Esophagus squamous epithelium (tissue), 4 donors: ENCODE data around the gene SPSB4.

ENCODE experiments used
- CTCF ChIP-seq, 6 experiments: fragments of 450-650 bp in 4 of 6; fragments of 200-600 bp in 2 of 6; sonication (generic) in 2 of 6; IDR thresholded peaks; one replicate each; pipeline ENCODE4 v1.5.1; 2016 to 2019; ENCODE audit warnings: antibody characterized with exemption in 6 of 6, mild to moderate bottlenecking in 4 of 6, moderate library complexity in 4 of 6
- POLR2A ChIP-seq, 4 donors: fragments of 450-650 bp; IDR thresholded peaks; one replicate each; pipeline ENCODE4 v1.6.1; 2017; ENCODE audit warnings: antibody characterized with exemption in 4 of 4, mild to moderate bottlenecking in 4 of 4, moderate library complexity in 3 of 4

GRCh38 chr3:141148169-141148568 lies 97.0 kb downstream of the SPSB4 start:
- TF ChIP-seq CTCF (IDR thresholded peaks at IDR 0.05) = no peak
- no peak for TF ChIP-seq POLR2A (IDR thresholded peaks at IDR 0.05)
